T1000 (cell line): ENCODE results near the gene CDK7.

Source experiments
- DNase-seq: peaks from one replicate; lab custom pipeline; 2025; ENCODE audit warnings: mixed read lengths; lab: John Stamatoyannopoulos, UW

Gene CDK7

DNA sequence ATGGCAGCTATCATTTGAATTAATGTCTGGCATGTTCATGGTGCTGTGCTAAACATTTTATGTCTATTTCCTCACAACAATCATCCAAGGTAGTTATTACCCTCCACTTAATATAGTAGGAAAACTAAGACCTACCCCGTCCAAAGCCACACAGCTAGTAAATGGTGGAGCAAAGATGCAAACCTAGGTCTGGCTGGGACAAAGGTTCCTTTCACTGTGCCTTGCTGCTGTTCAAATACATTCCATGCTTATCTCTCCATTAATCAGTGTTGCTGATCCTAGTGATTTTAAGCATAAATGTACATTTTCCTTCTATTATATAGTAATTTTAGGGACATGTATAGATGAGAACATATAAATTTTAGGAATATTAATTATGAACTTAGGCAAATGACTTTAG is 59.2 kb downstream of the CDK7 start:
- DNase-seq: no peak

DNA sequence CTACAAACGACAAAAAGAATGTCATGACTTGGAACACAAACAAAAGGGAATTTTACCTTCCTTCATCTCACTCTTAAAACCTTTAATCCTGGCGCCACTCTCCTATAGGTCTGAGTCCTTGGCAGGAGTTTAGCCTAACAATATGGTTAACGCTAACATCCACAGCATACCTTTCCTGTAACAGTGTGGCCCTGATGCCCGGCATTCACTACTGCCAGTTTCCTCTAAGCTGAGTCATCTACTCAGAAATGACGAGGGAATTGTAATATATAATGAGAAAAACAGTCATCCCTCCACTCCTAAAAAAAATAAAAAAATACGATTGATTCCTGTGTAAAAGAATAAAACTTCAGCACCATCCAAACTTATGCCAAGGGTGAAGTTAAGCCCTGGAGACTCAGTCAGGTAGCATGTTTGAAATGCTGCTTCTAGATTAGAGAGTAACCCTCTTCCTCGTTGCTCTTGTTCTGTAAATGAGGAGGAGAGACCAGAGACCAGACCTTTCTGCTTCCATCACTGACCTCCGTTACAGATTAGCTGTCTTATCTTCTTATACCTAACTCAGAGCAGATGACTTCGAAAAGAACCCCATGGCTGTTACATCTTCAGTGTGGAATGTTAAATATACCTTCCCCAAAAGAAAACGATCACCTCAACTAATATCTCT is 60.5 kb downstream of the CDK7 start:
- DNase-seq: no peak

DNA sequence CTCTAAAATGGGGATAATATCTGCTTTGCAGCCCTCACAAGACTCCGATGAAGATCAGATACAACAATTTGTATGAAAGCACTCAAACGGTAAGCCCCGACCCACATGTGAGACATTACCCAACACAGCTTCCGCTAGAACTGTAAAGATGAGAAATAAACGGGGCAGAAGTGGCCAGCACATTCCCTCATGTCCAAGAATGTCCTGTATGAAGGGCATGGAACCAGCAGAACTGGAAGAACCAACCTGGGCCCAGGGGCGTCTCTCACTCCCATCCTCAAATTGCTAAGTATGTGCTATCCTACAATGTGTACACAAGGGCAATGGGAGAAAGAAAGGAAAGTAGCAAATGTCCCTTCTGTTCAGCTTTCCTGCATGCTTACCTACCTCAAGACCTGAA is 64.9 kb downstream of the CDK7 start:
- no peak for DNase-seq

DNA sequence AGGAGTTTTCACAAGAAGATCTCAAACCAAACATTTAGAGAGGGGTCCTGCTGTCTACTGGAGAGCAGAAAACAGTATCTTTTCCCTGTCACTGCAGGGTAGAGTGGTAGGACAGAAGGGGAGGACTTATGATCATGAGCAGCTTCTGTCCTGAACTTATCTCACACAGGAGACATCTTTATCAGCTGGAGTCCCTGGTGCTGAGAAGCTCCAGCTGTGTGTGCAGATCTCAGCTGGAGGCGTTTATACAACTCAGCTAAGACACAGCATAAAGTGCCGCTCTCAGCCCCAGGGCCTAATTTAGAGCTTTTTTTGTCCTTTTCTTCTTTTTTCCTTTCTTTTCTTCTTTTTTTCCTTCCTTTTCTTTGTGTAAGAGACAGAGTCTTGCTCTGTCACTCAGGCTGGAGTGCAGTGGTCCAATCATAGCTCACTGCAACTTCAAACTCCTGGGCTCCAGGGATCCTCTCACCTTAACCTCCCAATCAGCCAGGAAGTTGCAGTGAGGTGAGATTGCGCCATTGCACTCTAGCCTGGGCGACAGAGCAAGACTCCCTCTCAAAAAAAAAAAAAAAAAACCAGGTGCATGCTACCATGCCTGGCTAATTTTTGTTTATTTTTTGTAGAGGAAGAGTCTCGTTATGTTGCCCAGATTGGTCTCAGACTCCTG is 66.0 kb downstream of the CDK7 start:
- no peak for DNase-seq

DNA sequence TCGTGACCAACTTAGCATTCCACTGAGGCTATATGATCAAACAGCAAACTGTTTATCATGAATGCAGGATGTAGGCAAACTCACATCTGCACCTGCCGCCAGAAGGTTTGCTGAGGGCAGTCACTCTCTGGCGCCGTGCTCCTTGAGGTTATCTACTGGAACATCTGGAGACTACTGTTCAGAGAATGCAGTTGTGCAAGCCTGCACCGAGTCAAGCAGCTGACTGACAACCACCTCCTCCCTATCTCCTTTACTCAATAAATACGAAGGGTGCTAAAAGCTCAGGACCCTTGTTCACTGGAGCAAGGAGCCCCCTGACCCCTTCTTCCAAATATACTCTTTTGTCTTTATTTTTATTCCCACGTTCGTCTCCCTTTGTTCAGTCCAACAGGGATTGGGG is 70.8 kb downstream of the CDK7 start:
- no peak for DNase-seq

DNA sequence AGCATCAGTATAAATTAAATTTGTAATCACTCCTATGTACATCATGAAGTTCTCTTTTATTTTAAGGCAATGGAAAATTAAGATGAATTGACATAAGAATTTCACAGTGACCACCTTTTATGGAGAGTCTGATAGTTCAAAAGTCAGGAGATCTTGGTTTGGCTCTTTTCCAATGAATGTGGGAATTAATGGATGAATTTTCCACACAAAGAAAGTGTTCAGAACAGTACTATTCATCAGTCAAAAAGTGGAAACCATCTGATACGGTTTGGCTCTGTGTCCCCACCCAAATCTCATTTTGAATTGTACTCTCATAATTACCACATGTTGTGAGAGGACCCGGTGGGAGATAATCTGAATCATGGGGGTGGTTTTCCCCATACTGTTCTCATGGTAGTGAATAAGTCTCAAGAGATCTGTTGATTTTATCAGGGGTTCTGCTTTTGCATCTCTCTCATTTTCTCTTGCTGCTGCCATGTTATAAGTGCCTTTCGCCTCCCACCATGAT is 73.4 kb downstream of the CDK7 start:
- DNase-seq: no peak

DNA sequence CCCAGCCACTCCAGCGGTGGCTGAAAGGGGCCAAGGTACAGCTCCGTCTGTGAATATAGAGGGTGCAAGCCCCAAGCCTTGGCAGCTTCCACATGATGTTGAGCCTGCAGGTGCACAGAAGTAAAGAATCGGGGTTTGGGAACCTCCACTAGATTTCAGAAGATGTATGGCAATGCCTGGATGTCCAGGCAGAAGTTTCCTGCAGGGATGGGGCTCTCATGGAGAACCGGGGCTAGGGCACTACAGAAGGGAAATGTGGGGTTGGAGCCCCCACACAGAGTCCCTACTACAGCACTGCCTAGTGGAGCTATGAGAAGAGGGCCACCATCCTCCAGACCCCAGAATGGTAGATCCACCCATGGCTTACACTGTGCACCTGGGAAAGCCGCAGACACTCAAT is 74.7 kb downstream of the CDK7 start:
- DNase-seq: no peak

DNA sequence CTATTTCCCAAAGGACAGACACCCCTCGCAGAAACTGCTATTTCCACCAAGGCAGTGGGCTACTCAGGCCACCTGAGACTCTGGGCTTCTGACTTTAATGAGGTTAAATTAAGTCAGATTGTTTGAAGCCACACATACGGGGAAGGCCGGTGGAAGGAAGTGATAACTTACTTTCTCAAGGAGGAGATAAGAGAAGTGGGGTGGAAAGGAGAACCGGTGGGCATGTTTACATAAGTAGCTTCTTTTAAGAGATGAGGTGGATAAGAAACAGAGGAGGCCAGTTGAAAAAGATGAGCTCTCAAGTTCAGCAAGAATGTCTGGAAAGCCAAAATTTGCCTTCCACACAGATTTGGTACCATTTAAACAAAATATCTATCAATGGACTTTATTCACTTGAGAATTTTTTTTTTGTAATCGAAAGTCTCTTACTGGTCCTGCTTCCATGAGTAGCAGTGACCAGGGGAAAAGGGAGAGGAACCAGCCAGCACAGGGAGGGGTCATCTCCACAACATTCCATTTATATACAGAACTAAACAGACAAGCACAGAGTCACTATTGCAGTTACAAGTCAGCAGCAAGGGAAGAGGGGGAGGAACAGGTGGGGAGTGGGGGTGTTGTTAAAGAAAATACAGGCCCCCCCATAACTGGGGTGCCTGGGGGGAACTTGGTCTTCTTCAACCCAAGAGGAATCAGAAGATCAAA is 77.9 kb downstream of the CDK7 start:
- DNase-seq: no peak

DNA sequence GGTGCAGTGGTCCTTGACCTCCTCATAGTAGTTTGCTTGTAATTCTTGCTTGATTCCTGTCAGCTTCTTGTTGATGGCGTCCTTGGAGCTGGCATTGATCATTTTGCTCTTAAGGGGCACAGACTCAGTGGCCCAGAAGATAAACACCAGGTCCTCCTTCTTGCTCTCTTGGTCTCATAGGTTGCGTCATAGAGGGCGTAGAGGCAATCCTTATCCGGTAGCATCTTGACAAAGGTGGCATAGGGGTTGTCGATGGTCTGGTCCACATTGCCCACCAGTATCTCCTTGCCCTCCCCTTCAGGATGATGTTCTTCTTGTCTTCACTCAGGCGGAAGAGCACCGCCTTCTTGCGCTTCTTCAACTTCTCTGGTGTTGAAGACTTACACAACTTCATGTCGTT is 78.7 kb downstream of the CDK7 start:
- no peak for DNase-seq

DNA sequence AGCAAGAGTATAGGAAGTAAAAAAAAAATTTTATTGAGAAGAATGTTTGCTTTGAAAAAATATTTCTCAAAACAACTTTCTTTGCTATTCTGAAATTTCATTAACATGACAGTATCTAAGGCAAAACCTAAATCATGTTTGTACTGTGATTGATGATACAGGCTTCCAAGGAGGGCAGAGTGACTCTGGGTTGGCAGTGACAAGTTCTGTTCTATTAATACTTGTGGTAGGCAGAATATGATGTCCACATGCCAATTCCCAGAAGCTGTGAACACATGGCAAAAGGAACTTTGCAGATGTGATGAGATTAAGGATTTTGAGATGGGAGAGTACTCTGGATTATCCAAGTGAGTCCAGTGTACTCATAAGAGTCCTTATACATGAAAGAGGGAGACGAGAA is 81.3 kb downstream of the CDK7 start:
- no peak for DNase-seq

DNA sequence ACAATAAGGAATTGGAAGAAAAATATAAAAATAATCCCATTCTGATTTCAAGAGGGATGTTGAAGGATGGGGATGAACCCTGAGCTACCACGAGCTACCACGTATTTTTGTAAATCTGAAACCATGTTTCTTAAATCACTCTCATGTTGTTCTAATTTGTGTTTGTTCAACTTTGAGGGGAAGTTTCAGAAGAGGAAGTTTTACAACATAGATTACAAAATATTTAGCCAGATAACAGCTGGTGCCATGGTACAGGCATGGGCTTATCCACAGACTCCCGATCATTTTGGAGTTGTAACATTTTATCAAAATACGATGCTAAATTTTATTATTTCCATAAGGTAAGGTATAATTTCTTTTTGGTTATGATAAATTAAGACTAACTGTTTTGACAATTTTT is 82.7 kb downstream of the CDK7 start:
- DNase-seq: no peak

DNA sequence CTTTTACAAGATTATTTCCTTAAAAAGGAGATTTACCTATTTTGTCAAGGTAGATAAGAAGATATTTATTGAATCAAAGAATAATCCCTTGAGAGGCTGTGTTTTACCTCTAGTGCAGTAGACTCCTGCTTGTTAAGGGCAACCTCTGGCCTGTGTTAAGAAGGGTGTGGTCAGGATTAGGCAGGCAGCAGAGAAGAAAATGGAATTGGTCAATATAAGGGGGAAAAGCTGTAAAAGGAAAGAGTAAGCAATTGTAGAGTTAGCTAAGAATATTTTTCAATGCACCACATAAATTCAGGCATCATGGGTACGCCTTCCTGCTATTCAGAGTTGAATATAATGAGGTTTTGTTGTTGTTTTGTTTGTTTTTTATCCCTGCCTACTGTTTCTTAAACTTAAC is 91.7 kb downstream of the CDK7 start:
- DNase-seq: no peak
